T-helper 1 cell (primary cell): Measurements from ENCODE around the gene DDX43.
"Not testable (repeated sequence)": the region's sequence is repeated elsewhere in the genome, so short reads cannot be mapped to it uniquely, and the experiment has no call there.

Experiments
- DNase-seq, 5 donors: peaks; one replicate each; pipeline ENCODE4 v3.0.0-alpha.2; 2012 to 2020
- total RNA-seq, 4 donors: gene quantifications; one replicate each; lab custom pipeline; 2026; lab: John Stamatoyannopoulos, UW

The DDX43 gene
- 1.8 to 5.2 (median 4.6) reads per million in 4 donors for total RNA-seq

DNA sequence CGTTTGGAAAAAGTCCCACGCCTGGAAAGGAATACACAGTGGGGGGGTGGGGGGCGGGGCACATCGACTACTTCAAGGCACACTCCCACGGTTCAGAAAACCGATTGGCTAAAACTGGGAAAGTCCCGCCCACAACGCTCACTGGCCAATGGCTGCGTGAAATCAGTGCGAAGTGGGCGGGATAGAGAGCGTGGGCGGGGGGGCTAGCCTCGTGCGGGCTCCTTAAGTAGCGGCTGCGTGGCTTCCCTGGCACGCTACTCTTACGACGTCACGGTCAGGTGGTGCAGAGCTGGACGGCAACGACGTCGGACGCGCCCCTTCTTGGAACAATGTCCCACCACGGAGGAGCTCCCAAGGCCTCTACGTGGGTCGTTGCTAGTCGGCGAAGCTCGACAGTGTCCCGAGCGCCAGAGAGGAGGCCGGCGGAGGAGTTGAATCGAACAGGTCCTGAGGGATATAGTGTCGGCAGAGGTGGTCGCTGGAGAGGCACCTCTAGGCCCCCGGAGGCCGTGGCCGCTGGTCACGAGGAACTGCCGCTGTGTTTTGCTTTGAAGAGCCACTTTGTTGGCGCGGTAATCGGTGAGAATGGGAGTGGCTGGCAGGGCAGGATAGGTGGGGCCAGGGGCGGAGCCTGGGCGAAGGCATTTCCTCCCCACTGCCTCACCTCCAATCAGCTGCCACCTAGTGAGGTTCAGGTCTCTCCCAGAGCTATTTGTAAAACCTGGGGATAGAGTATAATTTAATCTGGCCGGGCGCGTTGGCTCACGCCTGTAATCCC is at the start of gene DDX43:
Gene DDX43, plus strand, starts transcription at position 252 of the 778 bp plus-strand sequence. Its CDS starts 78 bp downstream, at position 330.
- peak; percentile 22 to 33 (median 31) for DNase-seq

DNA sequence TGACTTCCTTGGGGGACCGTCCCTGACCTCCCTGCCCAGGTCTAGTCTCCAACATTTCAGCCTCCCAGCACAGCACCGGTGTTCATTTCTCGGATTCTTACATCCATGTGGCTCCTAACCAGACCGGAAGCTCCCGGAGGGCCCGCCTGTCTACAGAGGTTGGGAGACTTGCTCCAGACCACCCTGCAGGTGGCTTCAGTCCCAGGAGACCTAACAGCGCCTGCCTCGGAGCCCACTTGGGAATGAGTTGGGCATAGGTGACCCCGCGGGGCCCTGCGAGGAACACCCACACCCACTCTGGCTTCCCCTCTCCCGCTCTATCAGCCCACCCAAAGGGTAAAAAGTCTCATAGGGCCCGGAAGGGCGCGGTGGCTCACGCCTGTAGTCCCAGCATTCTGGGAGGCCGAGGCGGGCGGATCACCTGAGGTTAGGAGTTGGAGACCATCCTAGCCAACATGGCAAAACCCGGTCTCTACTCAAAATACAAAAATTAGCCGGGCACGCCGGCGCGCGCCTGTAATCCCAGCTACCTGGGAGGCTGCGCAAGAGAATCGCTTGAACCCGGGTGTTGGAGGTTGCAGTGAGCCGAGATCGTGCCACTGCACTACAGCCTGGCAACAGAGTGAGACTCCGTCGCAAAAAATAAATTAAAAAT is 46.0 kb upstream of the DDX43 start:
- DNase-seq = no peak

DNA sequence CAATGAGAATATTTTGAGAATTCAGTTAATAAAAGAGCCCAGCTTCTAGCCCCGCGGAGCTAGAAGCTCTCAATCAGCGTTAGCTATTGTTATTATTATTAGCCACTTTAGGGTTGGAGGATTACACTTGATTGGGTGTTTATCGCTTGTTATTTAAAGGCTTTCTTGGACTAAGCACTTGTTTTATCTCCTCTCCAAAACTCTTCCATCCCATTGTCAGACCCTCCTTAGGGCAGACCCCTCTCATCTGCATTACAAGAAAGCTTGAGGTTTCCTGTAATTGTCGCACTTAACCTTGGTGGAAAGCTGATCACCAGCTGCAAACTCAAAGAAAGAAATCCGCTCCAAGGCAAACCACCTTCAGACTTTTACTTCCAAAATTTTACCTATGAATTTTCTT is 45.3 kb upstream of the DDX43 start:
- DNase-seq = no peak

DNA sequence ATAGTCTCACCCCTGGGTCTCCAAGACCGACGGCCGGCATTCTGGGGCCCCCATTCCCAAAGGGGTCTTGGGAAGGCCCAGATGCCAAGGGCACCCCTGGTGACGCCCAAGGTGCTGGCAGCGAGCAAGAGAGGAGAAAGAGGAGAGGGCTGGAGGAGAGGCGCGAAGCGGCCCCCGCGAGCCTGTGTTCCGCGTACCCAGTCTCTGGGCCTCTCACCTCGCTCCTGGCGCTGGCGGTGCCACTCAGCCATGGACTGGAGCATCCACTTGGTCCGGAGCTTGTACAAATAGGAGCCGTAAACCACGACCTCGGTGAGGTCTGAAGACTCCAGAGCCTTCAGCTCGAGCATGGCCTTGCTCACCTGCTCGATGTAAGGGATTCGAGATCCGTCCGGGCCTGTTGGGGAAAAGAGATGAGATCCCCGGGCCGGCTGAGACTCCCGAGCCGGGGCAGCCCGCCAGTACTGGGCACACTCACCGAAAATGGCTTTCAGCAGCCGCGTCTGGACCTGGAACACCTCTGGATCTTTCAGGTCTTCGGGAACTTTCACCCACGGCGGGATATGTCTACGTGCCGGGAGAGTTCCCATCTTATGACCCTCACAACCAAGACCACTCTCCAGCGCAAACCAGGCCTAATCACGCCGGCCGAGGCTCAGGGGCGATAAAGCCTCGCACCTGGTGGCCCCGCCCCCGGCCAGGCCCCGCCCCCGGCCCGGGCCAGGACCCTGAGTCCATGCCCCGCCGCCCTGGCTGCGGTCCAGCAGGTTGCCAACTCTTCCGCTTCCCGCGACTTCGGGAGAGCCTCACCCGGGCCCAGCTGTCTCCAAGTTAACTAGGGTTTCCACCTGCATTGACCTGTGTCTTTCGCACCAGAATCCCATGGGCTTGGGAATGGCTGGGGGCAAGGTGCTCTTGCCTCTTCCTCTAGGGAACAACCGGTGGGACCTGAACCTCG is 40.7 kb upstream of the DDX43 start, which contains the start of gene DPPA5:
Gene DPPA5, minus strand, starts transcription at position 641 of the 958 bp plus-strand sequence. Its CDS starts 51 bp downstream, at position 590.
- no peak for DNase-seq

DNA sequence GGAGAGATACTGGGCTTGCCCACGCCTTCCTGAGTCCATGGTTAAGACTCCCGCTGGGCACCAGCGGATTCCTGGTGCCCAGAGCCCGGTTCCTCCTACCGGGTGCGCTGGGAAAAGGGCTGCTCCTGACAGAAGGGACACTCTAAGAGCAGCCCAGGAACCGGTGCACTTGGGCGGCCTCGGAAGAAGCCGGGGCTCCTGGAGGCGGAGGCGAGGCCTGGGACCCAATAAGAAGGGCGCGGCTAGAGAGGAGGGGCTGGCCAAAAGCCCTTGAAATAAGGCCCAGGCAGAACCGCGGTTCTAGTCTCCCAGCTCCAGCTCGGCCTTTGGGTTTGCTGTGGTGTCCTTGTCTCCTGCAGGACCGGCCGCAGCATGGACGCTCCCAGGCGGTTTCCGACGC is 32.3 kb upstream of the DDX43 start, which contains the start of gene KHDC3L:
Gene KHDC3L, plus strand, starts transcription at position 301 of the 400 bp plus-strand sequence. Its CDS starts 72 bp downstream, at position 373.
- DNase-seq = no peak

DNA sequence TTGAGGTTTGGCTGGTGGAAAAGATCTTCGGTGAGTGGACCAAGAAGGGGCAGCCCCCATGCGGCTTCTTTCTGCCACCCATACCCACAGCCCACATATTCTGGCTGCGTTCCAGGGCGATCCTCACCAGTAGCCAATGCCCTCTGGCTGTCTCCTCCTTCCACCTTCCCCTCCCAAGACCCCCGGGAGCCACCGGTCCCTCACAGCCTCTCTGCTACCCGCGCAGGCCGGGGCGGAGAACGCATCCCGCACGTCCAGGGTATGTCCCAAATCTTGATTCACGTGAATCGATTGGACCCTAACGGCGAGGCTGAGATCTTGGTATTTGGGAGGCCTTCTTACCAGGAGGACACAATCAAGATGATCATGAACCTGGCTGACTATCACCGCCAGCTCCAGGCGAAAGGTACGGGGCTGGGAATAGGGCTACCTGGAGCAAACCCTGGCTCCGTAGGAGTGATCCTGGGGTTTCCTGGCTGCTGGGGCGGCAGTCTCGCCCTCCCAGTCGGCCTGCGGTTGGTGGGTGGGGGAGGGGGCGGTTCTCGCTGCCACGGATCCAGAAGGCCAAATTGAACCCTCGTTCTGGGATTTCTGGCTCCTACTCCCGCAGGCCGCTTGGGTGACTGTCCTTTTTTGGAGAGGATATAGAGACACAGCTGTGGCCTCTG is 31.6 kb upstream of the DDX43 start:
- DNase-seq = no peak

DNA sequence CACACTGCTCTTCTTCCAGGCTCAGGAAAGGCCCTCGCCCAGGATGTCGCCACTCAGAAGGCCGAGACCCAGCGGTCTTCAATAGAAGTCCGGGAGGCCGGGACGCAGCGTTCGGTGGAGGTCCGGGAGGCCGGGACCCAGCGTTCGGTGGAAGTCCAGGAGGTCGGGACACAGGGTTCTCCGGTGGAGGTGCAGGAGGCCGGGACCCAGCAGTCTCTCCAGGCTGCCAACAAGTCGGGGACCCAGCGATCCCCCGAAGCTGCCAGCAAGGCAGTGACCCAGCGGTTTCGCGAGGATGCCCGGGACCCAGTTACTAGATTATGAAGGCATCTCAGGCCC is 31.1 kb upstream of the DDX43 start:
- no peak for DNase-seq

DNA sequence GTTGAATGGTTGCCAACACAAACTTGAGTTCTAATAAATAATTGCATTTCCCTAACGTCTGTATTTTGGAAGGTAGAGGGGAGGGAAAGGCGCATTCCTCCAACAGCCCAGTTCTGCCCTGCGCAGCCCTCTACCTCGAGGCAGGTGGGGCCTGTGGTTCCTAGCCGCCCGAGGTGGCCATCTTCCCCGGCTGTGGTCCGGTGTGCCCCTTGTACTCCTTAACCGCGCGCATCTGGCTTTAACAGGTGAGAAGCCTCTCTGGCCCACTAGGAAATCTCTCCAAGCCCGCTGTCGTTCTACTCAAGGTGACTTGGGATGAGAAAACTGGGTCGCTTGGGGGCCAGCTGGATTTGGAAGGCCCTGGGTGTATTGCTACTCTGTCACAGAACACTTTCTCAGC is 30.5 kb upstream of the DDX43 start:
- DNase-seq = no peak

DNA sequence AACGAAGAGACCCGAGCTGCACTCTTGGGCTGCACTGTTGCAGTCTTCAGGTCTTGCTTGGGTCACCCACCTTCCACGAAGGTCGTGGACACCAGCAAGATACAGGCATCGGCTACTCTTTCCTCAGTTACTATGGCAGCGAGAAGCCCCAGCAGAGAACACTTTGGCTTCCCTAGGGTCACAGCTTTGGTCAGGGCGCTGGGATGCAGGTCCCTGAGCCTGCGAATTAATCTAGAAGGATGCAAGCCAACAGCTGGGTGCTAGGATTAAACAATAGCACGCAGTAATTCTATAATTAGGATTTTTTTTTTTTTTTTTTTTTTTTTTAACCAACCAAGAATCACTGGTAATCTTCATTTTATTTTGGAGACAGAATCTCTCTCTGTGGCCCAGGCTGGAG is 30.1 kb upstream of the DDX43 start:
- DNase-seq = no peak

DNA sequence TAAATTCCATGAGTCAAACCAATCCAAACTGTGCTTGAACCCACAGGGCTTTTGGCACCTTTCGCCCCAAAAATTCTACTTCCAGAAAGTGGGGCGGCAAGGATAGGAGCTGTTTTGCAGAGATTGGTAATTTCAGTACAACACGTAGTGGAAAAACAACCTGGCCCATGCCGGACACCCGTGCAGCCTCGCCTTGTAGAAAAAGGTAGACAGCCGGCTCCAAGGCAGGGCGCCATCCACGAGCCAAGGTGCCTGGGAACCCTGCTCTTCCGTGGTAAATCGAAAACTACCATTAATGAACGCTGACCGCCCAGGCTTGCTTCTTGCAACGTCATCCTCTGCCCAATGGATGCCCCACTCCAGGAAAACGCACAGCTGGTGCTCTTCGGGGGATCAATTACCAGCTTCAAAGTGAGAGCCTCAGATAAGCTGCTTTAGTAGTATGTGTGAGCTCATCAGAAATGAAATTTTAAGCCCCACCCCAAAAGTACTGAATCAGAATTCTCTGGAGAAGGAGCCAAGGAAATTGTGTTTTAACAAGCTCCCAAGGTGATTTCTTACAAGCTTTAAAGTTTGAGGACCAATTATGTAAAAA is 26.8 kb upstream of the DDX43 start:
- DNase-seq = no peak

DNA sequence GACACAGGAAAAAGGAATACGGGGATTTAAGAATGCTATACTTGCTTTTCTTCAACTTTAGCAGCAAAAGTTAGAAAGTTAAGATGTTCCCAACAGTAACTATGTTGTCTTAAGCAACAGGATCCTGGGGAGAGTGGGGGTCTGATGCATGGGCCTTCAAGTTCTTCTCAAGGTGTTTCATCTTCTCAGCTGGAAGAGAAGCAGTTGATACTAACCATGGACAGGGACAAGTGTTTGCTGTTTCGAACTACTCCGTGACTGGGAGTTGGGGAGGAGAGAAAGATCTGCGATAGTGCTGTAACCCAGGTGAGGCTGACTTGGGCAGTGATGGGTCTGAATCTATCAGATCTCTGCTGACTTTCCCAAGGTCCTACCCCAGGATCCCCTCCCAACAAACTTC is 26.0 kb upstream of the DDX43 start:
- no peak for DNase-seq

DNA sequence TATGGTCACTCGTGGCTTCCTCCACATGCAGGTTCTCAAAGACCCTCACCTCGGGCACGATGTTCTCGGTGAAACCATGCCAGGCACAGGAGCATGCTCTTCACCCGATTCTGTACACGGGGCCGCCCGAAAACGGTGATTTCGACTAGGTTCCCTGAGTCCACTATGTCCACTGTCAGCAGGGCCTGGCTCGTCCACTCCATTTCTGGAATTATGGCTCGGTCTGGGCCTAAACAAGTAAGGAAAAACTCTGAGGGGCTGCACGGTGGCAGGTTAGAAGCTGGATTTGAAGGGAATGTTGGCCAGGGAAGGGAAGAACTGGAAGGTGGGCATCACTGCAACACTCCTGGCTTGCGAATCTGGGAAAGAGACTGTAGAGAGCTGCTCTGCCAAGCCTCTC is 25.5 kb upstream of the DDX43 start:
- no peak for DNase-seq

DNA sequence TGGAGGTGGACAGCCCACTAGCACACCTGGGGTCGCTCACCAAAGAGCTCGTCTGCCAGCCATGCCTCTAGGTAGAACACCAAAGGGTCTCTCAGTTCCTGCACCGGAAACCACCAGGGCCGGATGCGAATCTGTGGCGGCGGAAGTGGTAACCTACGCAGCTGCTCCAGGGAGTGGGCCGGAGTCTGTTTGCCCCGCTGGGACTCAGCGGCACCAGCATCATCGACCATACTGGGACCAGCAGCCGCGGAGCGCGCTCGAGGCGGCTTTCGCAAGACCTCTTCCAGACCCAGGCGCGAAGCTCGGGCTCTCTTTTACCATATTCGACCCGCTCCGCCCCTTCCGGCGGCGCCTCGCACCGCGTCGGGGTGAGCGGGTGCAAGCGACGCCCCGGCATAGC is 25.1 kb upstream of the DDX43 start, which contains the start of gene OOEP:
Gene OOEP, minus strand, starts transcription at position 335 of the 400 bp plus-strand sequence. Its CDS starts 105 bp downstream, at position 230.
- no peak for DNase-seq

DNA sequence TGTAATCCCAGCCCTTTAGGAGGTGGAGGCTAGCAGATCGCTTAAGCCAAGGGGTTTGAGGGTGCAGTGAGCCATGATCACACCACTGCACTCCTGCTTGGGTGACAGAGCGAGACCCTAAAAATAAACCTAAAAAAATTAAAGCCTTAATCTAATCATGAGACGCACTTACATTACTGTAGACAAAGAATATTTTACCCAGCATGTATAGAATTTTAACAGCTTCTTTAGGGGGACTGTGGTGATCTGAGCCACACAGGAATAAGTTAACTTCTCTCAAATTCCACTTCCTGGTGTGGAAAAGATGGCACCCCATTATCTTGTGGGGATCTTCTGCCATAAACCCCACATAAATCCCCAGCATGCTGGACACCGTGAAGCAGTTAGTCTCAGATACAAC is 22.6 kb upstream of the DDX43 start:
- DNase-seq = no peak

DNA sequence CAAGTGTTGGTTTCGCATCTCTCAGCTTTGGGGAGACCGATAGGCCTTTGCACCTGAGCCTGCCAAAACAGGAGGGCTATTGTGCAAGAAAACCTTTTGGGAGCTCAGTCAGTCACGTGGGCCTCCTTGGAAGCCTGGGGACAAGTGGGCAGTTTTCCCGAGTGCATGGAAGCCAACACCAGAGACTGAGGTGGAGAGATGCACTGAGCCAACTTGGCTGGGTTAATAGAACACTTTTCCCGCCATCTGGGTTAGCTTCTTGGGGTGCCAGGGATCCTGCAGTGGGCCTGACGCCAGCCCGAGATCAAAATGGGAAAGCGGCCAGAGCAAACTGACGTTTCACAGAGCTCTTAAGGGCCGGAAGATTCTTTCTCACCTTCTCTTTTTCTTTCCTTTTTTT is 22.1 kb upstream of the DDX43 start:
- no peak for DNase-seq

DNA sequence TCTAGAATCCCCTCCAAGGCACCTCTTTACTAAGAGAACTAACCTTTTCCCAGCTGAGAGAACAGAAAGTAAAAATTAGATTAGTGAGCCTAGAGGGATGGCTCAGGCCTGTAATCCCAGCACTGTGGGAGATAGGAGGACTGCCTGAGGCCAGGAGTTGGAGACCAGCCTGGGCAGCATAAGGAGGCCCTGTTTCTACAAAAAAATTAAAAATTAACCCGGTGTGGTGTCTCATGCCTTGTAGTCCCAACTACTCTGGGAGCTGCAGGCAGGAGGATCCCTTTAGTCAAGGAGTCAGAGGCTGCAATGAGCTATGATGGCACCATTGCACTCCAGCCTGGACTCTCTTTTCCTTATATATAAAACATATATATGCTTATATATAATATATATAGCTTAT is 19.4 kb upstream of the DDX43 start:
- DNase-seq = no peak

DNA sequence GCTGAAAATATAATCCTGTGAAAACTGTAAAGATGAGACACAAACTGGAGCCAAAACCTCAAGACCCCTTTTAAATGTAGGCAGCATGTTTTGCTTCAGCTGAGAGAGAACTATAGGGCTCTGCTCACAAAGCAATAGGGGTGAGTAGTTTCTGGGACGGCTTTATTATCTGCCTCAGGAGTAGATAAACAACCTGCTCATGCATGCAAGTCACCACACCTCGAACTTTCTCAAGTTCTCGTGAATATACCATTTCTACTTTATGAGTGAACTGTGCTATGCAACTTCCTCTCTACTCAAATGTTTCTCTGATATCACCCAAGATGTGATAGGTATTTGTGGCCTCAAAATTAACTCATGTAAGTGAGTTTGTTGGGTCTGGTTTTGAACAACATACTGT is 17.4 kb upstream of the DDX43 start:
- DNase-seq = no peak

DNA sequence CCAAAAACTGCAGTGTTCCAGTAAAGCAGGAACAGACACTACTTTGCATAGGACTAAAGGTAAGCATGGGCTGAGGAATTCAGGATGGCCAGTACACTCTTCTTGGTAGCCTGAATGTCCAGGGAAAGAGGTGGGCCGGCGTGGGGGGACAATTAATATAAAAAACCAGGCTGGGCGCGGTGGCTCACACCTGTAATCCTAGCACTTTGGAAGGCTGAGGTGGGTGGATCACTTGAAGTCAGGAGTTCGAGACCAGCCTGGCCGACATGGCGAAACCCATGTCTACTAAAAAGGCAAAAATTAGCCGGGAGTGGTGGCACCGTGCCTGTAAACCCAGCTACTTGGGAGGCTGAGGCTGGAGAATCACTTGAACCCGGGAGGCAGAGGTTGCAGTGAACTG is 13.1 kb upstream of the DDX43 start:
- not testable (repeated sequence) for DNase-seq

DNA sequence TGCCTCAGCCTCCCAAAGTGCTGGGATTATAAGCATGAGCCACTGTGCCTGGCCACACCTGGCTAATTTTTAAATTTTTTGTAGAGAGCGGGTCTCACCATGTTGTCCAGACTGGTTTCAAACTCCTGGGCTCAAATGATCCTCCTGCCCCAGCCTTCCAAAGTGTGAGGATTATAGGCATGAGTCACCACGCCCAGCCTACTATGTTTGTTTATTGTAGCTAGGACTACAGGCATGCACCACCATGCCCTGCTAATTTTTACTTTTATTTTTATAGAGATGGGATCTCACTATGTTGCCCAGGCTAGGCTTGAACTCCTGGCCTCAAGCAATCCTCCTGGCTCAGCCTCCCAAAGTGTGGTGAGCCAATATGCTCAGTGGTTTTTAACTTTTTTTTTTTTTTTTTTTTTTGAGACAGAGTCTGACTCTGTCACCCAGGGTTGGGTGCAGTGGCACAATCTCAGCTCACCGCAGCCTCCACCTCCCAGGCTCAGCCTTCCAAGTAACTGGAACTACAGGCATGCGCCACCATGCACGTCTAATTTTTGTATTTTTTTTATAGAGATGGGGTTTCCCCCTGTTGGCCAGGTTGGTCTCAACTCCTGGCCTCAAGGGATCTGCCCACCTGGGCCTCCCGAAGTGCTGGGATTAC is 12.0 kb upstream of the DDX43 start:
- no peak for DNase-seq

DNA sequence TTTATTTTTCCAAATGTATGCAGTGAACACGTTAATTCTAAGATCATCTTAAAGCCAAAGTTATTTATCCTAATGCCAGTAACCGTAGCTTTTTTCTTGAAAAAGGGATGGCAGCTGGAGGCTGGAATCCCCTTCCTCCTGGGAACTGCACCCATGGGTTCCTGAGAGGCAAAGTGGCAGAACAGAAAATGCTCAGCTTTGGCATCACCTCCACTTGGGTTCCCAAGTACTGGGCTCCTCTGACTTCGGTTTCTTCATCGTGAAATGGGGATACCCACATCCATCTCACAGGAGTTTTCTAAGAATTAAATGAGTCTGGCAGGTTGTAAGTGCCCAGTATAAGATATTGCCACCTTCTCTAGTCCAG is 6.2 kb upstream of the DDX43 start:
- DNase-seq = no peak

DNA sequence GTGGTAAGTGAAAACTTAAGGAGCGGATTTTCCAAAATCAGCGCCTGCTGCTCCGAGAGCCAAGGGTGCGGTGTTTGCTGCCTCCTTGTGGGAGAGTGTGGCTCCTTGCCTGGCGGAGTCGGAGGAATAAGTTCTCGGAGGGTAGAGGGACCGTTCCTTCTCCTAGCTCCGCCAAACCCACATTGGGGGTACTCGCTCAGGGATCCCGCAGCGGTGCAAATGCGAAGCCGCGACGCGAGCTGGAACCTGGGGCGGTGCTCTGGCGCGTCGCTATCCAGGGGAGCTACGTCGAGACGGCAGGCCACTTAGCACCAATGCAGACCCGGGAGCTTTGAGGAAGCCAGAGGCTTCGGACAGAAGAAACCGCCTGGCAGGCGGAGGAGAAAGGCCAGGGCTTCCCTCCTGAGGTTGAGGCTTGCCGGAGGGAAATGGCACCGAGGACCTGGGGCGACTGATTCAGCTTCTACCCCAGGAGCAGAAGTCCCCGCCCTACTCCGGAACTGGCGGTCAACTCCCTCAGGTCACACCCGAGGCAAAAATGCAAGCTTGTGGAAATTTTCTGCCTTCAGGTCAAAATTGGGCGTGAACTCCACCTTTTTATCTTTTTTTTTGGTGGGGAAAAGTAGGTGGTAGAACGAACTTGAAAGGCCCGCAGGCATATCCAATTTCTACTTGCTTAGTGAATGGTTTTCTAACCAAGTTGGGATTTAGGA is 5.7 kb upstream of the DDX43 start:
- peak; percentile 18 to 79 (median 34) for DNase-seq
